ENCODE data around the gene DMWD.
"Not testable (repeated sequence)": the region's sequence is repeated elsewhere in the genome, so short reads cannot be mapped to it uniquely, and the experiment has no call there.

Gene DMWD

GRCh38 chr19:45815481-45816216, 23.0 kb upstream of the DMWD start:
- DNase-seq, result no peak

GRCh38 chr19:45814851-45815480, 22.3 kb upstream of the DMWD start, which contains the start of gene RSPH6A:
Gene RSPH6A (minus strand): TSS chr19:45815308. CDS start chr19:45815176, 132 bp downstream.
- DNase-seq, result no peak

- no peak for DNase-seq
Observed at GRCh38 chr19:45814166-45814780, 21.6 kb upstream of the DMWD start.

GRCh38 chr19:45812297-45812696, 19.7 kb upstream of the DMWD start:
- no peak for DNase-seq

GRCh38 chr19:45809643-45810159, 17.1 kb upstream of the DMWD start:
- DNase-seq, result no peak

- no peak for DNase-seq
Observed at GRCh38 chr19:45805719-45806118, 13.1 kb upstream of the DMWD start.

GRCh38 chr19:45804959-45805230, 12.2 kb upstream of the DMWD start:
- no peak for DNase-seq

GRCh38 chr19:45804140-45804958, 11.7 kb upstream of the DMWD start:
- DNase-seq, result no peak

GRCh38 chr19:45801603-45802175, 9.0 kb upstream of the DMWD start:
- no peak for DNase-seq

- DNase-seq, result no peak
Observed at GRCh38 chr19:45800070-45800553, 7.5 kb upstream of the DMWD start.

- not testable (repeated sequence) for DNase-seq
Observed at GRCh38 chr19:45799541-45799940, 6.9 kb upstream of the DMWD start.

- DNase-seq, result peak; percentile 48
Observed at GRCh38 chr19:45798995-45799517, 6.4 kb upstream of the DMWD start.

GRCh38 chr19:45794627-45795026, 2.0 kb upstream of the DMWD start:
- DNase-seq, result no peak

GRCh38 chr19:45793876-45794275, 1.2 kb upstream of the DMWD start:
- DNase-seq, result no peak

- no peak for DNase-seq
Observed at GRCh38 chr19:45793178-45793564, 526 bp upstream of the DMWD start.

GRCh38 chr19:45791744-45792469, 738 bp downstream of the DMWD start:
- no peak for DNase-seq

GRCh38 chr19:45790942-45791341, 1.7 kb downstream of the DMWD start:
- DNase-seq, result no peak

- DNase-seq, result no peak
Observed at GRCh38 chr19:45789035-45789786, 3.4 kb downstream of the DMWD start.

- no peak for DNase-seq
Observed at GRCh38 chr19:45786533-45786894, 6.1 kb downstream of the DMWD start.

GRCh38 chr19:45785781-45786532, 6.7 kb downstream of the DMWD start:
- no peak for DNase-seq
